ENCODE data around the gene A4GNT.
"Not testable (repeated sequence)": the region's sequence is repeated elsewhere in the genome, so short reads cannot be mapped to it uniquely, and the experiment has no call there.

The A4GNT gene

GRCh38 chr3:138157743-138158142, 25.6 kb upstream of the A4GNT start:
- no peak overlapping the region for H3K4me3 ChIP-seq (ENCODE audit: control insufficient read depth in 1 of 7, extremely low read depth in 1 of 7, insufficient read depth in 4 of 7, low read depth in 2 of 7, low read length in 6 of 7)
- no peaks in the 10 kb centered on the region for H3K27me3 ChIP-seq (replicated peaks in 2 of 5; ENCODE audit: control insufficient read depth in 4 of 5, insufficient read depth in 5 of 5, low read length in 4 of 5)
- no peak overlapping the region for H3K27ac ChIP-seq (ENCODE audit: insufficient read depth in 1 of 2, low read depth in 1 of 2, low read length in 2 of 2, poor library complexity in 1 of 2, severe bottlenecking in 2 of 2)
- H3K9me3 ChIP-seq (ENCODE audit: control extremely low read depth in 1 of 5, control insufficient read depth in 4 of 5, insufficient read depth in 2 of 5, low read depth in 1 of 5, low read length in 4 of 5), result peaks cover 0 to 3% (median 1%) of the 10 kb centered on the region in 5 experiments
- 98% methylated on average over 4 of the region's 4 CpGs for WGBS (ENCODE audit: insufficient coverage)
- DNase-seq, result no peak
- H3K36me3 ChIP-seq (ENCODE audit: control insufficient read depth in 4 of 4, insufficient read depth in 4 of 4, low read length in 3 of 4), result peaks cover 0 to 19% (median 13%) of the 10 kb centered on the region in 4 experiments
- no peaks in the 10 kb centered on the region for H3K4me1 ChIP-seq (ENCODE audit: control extremely low read depth in 1 of 4, control insufficient read depth in 4 of 4, insufficient read depth in 4 of 4, low read length in 3 of 4)
- ChIA-PET POLR2A (interaction anchor here (0.6 kb wide), 1 partner anchor 23 kb away, joined by 3 read pairs; no protein-coding TSS in a partner anchor), CTCF (interaction anchor here (0.6 to 1.1 kb wide), 2 partner anchors 15 to 822 kb away, joined by 3 read pairs; no protein-coding TSS in a partner anchor)

GRCh38 chr3:138154534-138154933, 22.3 kb upstream of the A4GNT start:
- Histone ChIP-seq H3K27ac (ENCODE audit: insufficient read depth in 1 of 2, low read depth in 1 of 2, low read length in 2 of 2, poor library complexity in 1 of 2, severe bottlenecking in 2 of 2) (no peak overlapping the region), H3K4me3 (ENCODE audit: control insufficient read depth in 1 of 7, extremely low read depth in 1 of 7, insufficient read depth in 4 of 7, low read depth in 2 of 7, low read length in 6 of 7) (no peak overlapping the region), H3K9me3 (ENCODE audit: control extremely low read depth in 1 of 5, control insufficient read depth in 4 of 5, insufficient read depth in 2 of 5, low read depth in 1 of 5, low read length in 4 of 5) (peaks cover 0 to 3% (median 1%) of the 10 kb centered on the region in 5 experiments), H3K4me1 (ENCODE audit: control extremely low read depth in 1 of 4, control insufficient read depth in 4 of 4, insufficient read depth in 4 of 4, low read length in 3 of 4) (no peaks in the 10 kb centered on the region), H3K36me3 (ENCODE audit: control insufficient read depth in 4 of 4, insufficient read depth in 4 of 4, low read length in 3 of 4) (no peaks in the 10 kb centered on the region), H3K27me3 (replicated peaks in 2 of 5; ENCODE audit: control insufficient read depth in 4 of 5, insufficient read depth in 5 of 5, low read length in 4 of 5) (no peaks in the 10 kb centered on the region)
- POLR2A ChIA-PET, result no interaction called here
- CTCF ChIA-PET, result no interaction called here
- no peak for DNase-seq

- Histone ChIP-seq H3K9me3 (ENCODE audit: control extremely low read depth in 1 of 5, control insufficient read depth in 4 of 5, insufficient read depth in 2 of 5, low read depth in 1 of 5, low read length in 4 of 5) (no peaks in the 10 kb centered on the region), H3K36me3 (ENCODE audit: control insufficient read depth in 4 of 4, insufficient read depth in 4 of 4, low read length in 3 of 4) (no peaks in the 10 kb centered on the region), H3K27ac (ENCODE audit: insufficient read depth in 1 of 2, low read depth in 1 of 2, low read length in 2 of 2, poor library complexity in 1 of 2, severe bottlenecking in 2 of 2) (no peak overlapping the region), H3K4me3 (ENCODE audit: control insufficient read depth in 1 of 7, extremely low read depth in 1 of 7, insufficient read depth in 4 of 7, low read depth in 2 of 7, low read length in 6 of 7) (no peak overlapping the region), H3K4me1 (ENCODE audit: control extremely low read depth in 1 of 4, control insufficient read depth in 4 of 4, insufficient read depth in 4 of 4, low read length in 3 of 4) (no peaks in the 10 kb centered on the region), H3K27me3 (replicated peaks in 2 of 5; ENCODE audit: control insufficient read depth in 4 of 5, insufficient read depth in 5 of 5, low read length in 4 of 5) (no peaks in the 10 kb centered on the region)
- no peak for DNase-seq
- ChIA-PET POLR2A (no interaction called here), CTCF (interaction anchor here (1.1 to 2.0 kb wide), 3 partner anchors 29 to 78 kb away, joined by 3 to 5 read pairs (median 3); no protein-coding TSS in a partner anchor)
- 81% methylated on average over 3 of the region's 4 CpGs for WGBS (ENCODE audit: insufficient coverage)
Measured at GRCh38 chr3:138148503-138148902, 16.3 kb upstream of the A4GNT start.

GRCh38 chr3:138142181-138142580, 10.0 kb upstream of the A4GNT start:
- POLR2A ChIA-PET; H3K9me3 ChIP-seq (ENCODE audit: control extremely low read depth in 1 of 5, control insufficient read depth in 4 of 5, insufficient read depth in 2 of 5, low read depth in 1 of 5, low read length in 4 of 5); H3K27ac ChIP-seq (ENCODE audit: insufficient read depth in 1 of 2, low read depth in 1 of 2, low read length in 2 of 2, poor library complexity in 1 of 2, severe bottlenecking in 2 of 2); H3K27me3 ChIP-seq (replicated peaks in 2 of 5; ENCODE audit: control insufficient read depth in 4 of 5, insufficient read depth in 5 of 5, low read length in 4 of 5); H3K36me3 ChIP-seq (ENCODE audit: control insufficient read depth in 4 of 4, insufficient read depth in 4 of 4, low read length in 3 of 4); DNase-seq; H3K4me3 ChIP-seq (ENCODE audit: control insufficient read depth in 1 of 7, extremely low read depth in 1 of 7, insufficient read depth in 4 of 7, low read depth in 2 of 7, low read length in 6 of 7): not testable (repeated sequence)
- 100% methylated on average over 3 of the region's 3 CpGs for WGBS (ENCODE audit: insufficient coverage)
- H3K4me1 ChIP-seq (ENCODE audit: control extremely low read depth in 1 of 4, control insufficient read depth in 4 of 4, insufficient read depth in 4 of 4, low read length in 3 of 4), result peaks cover 0 to 14% (median 6%) of the 10 kb centered on the region in 4 experiments
- CTCF ChIA-PET, result interaction anchor here (1.2 kb wide), 1 partner anchor 27 kb away, joined by 3 read pairs; the partner anchor contains the start of gene DZIP1L

GRCh38 chr3:138140940-138141339, 8.8 kb upstream of the A4GNT start:
- Histone ChIP-seq H3K36me3 (ENCODE audit: control insufficient read depth in 4 of 4, insufficient read depth in 4 of 4, low read length in 3 of 4) (no peaks in the 10 kb centered on the region), H3K27me3 (replicated peaks in 2 of 5; ENCODE audit: control insufficient read depth in 4 of 5, insufficient read depth in 5 of 5, low read length in 4 of 5) (no peaks in the 10 kb centered on the region), H3K4me3 (ENCODE audit: control insufficient read depth in 1 of 7, extremely low read depth in 1 of 7, insufficient read depth in 4 of 7, low read depth in 2 of 7, low read length in 6 of 7) (no peak overlapping the region), H3K4me1 (ENCODE audit: control extremely low read depth in 1 of 4, control insufficient read depth in 4 of 4, insufficient read depth in 4 of 4, low read length in 3 of 4) (peaks cover 6 to 26% (median 16%) of the 10 kb centered on the region in 4 experiments), H3K27ac (ENCODE audit: insufficient read depth in 1 of 2, low read depth in 1 of 2, low read length in 2 of 2, poor library complexity in 1 of 2, severe bottlenecking in 2 of 2) (no peak overlapping the region), H3K9me3 (ENCODE audit: control extremely low read depth in 1 of 5, control insufficient read depth in 4 of 5, insufficient read depth in 2 of 5, low read depth in 1 of 5, low read length in 4 of 5) (no peaks in the 10 kb centered on the region)
- ChIA-PET CTCF (no interaction called here), POLR2A (no interaction called here)
- DNase-seq, result no peak

GRCh38 chr3:138139691-138140090, 7.5 kb upstream of the A4GNT start:
- Histone ChIP-seq H3K27me3 (replicated peaks in 2 of 5; ENCODE audit: control insufficient read depth in 4 of 5, insufficient read depth in 5 of 5, low read length in 4 of 5) (no peaks in the 10 kb centered on the region), H3K9me3 (ENCODE audit: control extremely low read depth in 1 of 5, control insufficient read depth in 4 of 5, insufficient read depth in 2 of 5, low read depth in 1 of 5, low read length in 4 of 5) (no peaks in the 10 kb centered on the region), H3K4me1 (ENCODE audit: control extremely low read depth in 1 of 4, control insufficient read depth in 4 of 4, insufficient read depth in 4 of 4, low read length in 3 of 4) (peaks cover 13 to 38% (median 27%) of the 10 kb centered on the region in 4 experiments), H3K4me3 (ENCODE audit: control insufficient read depth in 1 of 7, extremely low read depth in 1 of 7, insufficient read depth in 4 of 7, low read depth in 2 of 7, low read length in 6 of 7) (no peak overlapping the region), H3K36me3 (ENCODE audit: control insufficient read depth in 4 of 4, insufficient read depth in 4 of 4, low read length in 3 of 4) (no peaks in the 10 kb centered on the region), H3K27ac (ENCODE audit: insufficient read depth in 1 of 2, low read depth in 1 of 2, low read length in 2 of 2, poor library complexity in 1 of 2, severe bottlenecking in 2 of 2) (no peak overlapping the region)
- CTCF ChIA-PET, result no interaction called here
- POLR2A ChIA-PET, result no interaction called here
- WGBS (ENCODE audit: insufficient coverage), result 100% methylated on average over 1 of the region's 2 CpGs
- DNase-seq, result no peak

- CTCF ChIA-PET, result interaction anchor here (0.9 kb wide), 1 partner anchor 36 kb away, joined by 3 read pairs; no protein-coding TSS in a partner anchor
- Histone ChIP-seq H3K36me3 (ENCODE audit: control insufficient read depth in 4 of 4, insufficient read depth in 4 of 4, low read length in 3 of 4) (no peaks in the 10 kb centered on the region), H3K27me3 (replicated peaks in 2 of 5; ENCODE audit: control insufficient read depth in 4 of 5, insufficient read depth in 5 of 5, low read length in 4 of 5) (no peaks in the 10 kb centered on the region), H3K27ac (ENCODE audit: insufficient read depth in 1 of 2, low read depth in 1 of 2, low read length in 2 of 2, poor library complexity in 1 of 2, severe bottlenecking in 2 of 2) (no peak overlapping the region), H3K4me3 (ENCODE audit: control insufficient read depth in 1 of 7, extremely low read depth in 1 of 7, insufficient read depth in 4 of 7, low read depth in 2 of 7, low read length in 6 of 7) (no peak overlapping the region), H3K9me3 (ENCODE audit: control extremely low read depth in 1 of 5, control insufficient read depth in 4 of 5, insufficient read depth in 2 of 5, low read depth in 1 of 5, low read length in 4 of 5) (no peaks in the 10 kb centered on the region), H3K4me1 (ENCODE audit: control extremely low read depth in 1 of 4, control insufficient read depth in 4 of 4, insufficient read depth in 4 of 4, low read length in 3 of 4) (peaks cover 16 to 44% (median 30%) of the 10 kb centered on the region in 4 experiments)
- no peak for DNase-seq
- WGBS (ENCODE audit: insufficient coverage), result 82% methylated on average over 2 of the region's 2 CpGs
- POLR2A ChIA-PET, result no interaction called here
Measured at GRCh38 chr3:138137861-138138260, 5.7 kb upstream of the A4GNT start.
